CD4-positive, alpha-beta T cell treated with Interleukin-6 at 100 ng/mL for 8 hours (primary cell): ENCODE data around the gene SERINC3.
"Not testable (repeated sequence)": the region's sequence is repeated elsewhere in the genome, so short reads cannot be mapped to it uniquely, and the experiment has no call there.

Source experiments
- DNase-seq: peaks from one replicate; pipeline ENCODE4 v3.0.0-alpha.2; 2020; ENCODE audit warnings: mixed read lengths, low spot score

Gene SERINC3

DNA sequence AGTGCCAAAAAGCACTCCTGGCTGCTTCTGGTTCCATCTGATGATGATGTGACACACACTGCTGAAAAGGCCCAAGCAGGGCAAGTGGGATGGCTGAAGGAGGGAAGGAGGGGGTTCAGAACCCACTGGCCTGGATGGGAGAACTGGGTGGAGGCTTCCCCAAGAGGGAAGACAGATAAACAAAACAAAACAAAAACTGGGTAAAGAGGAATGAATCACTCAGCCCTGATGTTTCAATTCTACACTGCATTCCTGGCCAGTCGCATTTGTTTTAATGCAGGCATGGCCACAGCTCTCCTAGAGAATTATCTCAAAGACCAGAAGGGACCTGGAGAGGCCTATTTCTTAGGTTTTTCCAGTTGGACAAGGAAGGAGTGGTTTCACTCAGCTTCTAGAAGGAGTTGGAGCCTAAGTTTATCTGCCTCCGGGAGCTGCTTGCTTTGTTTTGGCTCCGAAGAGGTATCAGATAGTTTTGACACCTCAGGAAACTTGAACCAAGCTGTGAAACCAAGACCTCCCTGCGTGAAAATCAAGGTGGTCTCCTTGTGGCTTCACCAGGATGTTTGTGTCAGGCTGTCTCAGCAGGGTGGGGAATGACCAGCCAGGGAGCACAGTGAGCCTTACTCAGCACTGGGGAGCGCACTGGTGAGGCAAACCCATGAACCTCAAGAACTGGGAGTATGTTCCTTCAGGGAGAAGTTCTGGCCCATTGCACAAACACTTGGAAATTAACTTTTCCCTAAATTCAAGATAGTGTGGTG is 30.1 kb downstream of the SERINC3 start:
- no peak for DNase-seq

DNA sequence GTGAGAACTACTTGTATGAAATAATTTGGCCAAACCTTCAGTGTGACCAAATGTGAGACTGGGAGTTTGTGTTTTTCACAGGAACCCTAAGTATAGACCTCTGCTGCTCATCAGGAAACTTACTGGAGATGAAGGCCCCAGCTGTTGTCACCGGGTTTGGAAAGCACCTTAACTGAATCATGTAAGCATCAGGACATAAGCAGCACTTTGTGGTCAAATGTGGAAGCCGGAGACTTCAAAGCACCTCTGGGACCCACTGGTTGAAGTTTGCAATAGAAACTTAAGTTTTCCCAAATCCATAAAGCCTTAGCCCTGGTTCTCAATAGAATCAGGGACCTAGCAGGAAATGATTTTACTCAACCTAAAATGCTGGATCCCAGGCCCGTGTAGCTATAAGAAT is 31.9 kb downstream of the SERINC3 start:
- DNase-seq, result no peak

DNA sequence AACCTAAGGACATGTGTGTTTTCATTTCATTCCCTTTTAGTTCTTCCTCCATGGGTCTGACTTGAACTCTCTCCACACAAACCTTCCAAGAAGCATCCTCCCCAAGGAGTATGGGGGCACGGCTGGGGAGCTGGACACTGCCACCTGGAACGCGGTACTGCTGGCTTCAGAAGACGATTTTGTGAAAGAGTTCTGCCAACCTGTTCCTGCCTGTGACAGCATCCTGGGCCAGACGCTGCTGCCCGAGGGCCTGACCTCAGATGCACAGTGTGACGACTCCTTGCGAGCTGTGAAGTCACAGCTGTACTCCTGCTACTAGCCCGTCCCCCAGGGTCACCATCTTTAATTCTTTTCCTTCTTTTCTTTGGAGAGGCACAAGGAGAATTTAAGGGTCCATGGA is 32.6 kb downstream of the SERINC3 start:
- no peak for DNase-seq

DNA sequence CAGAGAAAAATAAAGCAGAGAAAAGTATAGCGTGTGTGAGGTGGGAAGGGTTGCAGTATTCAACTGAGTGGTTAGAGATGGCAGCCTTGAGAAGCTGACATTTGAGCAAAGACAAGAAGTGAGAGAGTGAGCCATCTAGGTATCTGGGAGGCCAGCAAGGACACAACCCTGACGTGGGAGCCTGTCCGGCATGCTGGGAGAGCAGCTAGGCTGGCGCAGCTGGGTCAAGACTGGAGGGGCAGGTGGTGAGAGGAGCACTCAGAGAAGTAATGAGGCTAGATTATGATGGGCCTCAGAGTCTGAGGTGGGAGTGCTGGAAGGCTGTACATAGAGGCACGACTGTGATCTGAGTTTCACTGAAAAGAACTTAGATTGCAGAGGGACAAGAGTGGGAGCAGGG is 33.3 kb downstream of the SERINC3 start:
- no peak for DNase-seq

DNA sequence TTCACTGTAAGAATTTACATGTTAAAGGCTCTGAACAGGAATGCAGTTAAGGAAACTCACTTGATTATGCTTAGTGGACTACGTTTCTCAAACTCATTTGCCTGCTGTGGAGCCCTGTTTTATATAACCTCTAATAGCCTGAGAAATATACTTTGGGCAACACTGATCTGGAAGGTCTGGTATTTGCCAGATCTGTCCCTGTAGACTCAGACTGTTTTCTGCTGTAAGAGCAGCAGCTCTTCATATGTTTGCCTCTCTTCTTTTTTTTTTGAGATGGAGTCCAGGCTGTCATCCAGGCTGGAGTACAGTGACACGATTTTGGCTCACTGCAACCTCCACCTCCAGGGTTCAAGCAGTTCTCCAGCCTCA is 36.1 kb downstream of the SERINC3 start:
- DNase-seq, result no peak

DNA sequence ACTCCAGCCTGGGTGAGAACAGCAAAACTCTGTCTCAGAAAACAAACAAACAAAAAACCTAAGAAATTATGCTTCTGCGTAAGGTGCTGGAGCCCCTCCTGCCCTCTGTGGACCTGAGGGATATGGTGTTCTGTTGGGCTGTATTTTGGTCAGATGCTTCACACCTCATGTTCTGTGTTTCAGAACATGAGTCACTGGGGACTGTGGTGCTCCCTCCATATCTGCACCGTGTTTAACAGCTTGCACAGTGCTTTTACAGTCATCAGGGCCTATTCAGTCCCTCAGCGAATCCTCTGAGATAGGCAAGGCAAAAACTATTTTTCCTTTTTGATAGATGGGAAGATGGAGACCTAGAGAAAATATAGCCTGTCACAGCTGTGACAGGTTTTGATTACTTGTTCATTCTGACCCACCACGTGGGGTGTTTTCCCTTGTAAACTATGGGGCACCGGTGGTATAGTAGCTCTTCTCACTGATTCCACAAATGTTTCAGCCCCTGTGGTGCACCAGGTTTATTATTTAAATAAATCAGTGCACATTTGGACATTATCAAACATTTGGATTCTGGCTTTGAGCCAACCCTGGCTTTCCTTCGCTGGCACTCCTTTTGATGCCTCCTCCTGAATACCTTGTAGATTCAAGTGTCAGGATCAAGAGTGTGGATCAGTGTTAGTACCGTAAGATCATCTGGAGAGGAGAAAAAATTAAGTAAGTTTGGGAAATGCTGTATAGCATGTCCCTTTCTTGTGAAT is 36.6 kb downstream of the SERINC3 start:
- DNase-seq, result no peak

DNA sequence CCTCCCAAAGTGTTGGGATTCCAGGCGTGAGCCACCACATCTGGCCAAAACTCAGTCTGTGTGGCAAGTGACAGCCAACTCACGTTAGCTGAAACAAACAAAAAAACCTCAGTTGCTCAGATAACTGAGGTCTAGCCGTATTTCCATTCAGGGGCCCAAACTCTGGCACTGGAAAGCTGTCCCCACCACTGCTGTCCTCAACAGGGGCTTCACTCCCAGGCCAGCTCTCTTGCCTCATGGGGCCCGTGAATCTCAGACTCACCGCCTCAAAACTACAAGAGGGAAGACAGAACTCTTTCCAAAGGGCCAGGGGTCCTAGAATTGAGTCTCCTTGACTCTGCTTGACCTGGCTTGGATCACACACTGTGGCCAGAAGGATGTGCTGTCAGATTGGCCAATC is 38.8 kb downstream of the SERINC3 start:
- no peak for DNase-seq

DNA sequence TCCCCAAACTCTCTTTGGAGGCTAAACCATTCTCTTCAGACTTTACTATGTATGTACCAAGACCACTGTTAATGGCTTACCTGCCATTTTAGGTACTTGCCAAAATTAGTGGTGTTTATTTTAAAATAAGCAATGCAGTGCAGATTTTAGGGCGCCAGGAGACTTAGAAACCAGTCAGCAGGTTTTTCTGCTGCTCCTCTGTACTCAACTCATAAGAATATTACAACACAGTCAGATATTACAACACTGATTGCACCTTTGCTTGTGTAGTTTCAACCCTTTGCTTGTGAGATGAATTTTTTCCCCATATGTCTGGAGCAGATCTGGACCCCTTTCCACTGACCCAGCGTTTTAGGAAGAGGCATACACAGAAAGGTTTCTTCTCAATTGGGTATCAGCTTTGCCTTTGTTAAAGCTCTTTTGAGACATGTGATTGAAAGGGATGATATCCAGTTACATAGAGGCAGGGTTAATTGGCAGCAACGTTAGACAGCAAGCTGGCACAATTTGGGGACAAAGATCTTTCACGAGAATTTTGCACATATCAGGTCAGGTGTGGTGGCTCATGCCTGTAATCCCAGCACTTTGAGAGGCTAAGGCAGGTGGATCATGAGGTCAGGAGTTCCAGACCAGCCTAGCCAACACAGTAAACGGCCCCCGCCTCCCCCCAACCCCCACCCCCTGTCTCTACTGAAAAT is 40.0 kb downstream of the SERINC3 start:
- DNase-seq, result no peak

DNA sequence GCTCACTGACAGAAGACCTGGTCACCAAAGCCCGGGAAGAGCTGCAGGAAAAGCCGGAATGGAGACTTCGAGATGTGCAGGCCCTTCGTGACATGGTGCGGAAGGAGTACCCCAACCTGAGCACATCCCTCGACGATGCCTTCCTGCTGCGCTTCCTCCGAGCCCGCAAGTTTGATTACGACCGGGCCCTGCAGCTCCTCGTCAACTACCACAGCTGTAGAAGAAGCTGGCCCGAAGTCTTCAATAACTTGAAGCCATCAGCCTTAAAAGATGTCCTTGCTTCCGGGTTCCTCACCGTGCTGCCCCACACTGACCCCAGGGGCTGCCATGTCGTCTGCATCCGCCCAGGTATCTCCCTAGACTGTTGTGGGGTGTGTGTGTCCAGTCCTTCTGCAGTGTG is 41.8 kb downstream of the SERINC3 start:
- no peak for DNase-seq

DNA sequence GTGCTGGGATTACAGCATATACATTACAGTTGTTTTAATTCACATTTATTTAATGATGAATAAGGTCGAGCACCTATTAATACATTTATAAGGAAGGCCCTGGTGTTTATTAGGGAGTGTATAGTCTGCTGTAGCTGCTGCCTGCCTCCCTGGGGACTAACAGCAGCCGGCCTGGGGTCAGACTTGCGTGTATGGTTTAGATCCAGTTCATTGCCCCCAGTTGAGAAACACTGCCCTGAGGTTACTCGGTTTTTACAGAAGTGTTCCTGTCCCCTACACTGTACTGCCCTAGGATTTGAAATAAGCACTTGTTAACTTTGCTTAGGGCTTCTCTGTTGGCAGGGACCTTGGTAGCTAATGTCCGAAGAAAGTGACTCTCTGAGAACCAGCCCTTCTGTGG is 42.2 kb downstream of the SERINC3 start:
- DNase-seq, result no peak

DNA sequence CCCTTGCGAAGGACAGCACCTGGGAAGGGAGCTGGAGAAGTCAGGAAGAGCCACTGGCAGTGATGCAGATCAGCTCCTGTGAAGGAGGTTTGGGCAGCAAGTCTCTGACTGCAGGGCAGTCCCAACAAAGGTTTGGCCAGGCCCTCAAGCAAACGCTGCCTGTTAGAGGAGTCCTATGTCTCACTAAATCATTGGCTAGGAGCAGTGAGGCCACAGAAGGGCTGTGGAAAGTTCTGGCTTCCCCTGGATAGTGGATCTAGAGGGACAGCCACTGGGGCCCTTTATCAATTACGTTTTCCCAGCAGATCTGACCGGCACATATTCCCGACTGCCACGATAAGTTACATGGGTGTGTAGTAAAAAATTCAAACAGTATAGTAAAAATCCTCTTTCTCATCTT is 43.7 kb downstream of the SERINC3 start:
- DNase-seq, result no peak

DNA sequence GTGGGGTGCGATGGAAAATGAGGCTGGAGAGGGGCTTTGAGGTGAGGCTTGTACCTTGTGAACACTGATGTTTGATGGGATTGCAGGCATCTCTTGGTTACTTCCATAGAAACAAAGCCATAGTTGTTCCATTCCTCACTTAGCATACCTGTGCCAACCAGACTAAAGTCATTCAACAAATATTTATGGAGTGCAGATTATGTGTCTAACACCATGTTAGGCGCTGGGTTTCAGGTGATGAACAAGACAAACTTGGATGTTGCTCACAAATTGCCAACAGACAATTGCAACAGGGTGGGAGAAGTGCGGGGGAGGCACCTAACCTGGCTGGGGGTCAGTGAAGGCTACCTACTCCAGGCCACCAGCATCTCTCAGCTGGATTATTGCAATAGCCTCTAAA is 44.7 kb downstream of the SERINC3 start:
- no peak for DNase-seq

DNA sequence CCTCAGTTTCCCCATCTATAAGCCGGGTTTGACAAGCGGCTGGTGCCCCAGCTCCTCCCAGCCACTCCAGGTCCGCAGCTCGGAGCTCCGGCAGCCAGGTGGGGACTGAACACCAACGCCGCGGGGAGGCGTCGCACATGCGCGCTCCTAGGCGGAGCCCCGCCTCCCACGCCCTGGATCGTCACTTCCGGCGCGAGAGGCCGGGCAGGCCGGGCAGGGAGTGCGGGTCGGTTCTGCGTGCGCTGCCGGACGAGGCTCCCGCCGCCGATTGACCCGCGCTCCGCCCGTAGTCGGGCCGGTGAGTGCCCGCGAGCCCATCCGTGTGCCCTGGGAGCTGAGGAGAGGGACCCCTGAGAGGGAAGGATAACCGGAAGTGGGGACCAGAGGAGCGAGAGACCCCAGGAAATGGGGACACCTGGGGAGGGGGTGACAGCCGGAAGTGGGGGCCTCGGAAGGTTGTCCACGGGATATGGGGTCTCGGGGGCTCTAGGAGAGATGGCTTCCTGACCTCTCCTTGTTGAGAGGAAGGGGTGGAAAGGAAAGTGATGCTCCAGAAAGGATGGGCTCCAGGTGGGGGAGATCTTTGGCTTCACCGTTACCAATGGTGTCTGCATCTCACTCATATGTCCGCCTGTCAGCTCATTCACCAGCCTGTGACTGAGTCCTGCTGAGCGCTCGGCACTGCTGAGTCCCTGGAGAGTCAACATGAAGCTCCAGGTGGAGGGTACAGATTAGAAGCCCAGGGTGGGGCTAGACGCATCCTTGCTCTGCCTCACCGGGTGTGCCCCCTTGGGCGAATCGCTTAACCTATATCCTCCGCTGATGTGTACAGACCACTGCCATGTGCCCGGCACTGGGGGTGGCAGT is 45.9 kb downstream of the SERINC3 start, which contains the start of gene TTPAL:
Gene TTPAL (plus strand): TSS at position 181 of the 867 bp plus-strand sequence. CDS start 4,126 bp downstream, outside the sequence.
- peak; percentile 87 for DNase-seq

DNA sequence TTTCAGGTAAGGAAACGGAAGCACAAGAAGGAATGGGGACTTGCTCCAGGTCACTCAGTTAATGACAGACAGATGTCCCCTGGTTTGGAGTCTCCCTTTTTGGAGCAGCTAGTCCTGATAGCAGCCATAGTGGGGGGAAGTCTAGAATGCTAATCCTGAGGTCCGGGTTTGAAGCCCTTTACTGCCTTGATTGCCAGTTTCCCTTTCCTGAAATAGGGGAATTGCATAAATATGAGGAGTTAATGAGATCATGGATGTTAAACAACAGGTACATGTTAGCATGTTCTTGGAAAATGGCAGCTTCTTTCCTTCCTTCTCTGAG is 46.5 kb downstream of the SERINC3 start:
- no peak for DNase-seq

DNA sequence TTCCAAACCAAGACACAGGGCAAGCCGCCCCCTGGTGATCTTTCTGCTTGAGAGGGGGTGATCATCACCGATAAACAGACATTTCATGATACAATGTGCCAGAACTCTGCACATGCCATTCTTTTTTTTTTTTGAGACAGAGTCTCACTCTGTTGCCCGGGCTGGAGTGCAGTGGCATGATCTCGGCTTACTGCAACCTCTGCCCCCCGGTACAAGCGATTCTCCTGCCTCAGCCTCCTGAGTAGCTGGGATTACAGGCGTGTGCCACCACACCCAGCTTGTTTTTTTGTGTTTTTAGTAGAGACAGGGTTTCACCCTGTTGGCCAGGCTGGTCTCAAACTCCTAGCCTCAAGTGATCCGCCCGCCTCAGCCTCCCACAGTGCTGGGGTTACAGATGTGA is 49.6 kb downstream of the SERINC3 start:
- not testable (repeated sequence) for DNase-seq

DNA sequence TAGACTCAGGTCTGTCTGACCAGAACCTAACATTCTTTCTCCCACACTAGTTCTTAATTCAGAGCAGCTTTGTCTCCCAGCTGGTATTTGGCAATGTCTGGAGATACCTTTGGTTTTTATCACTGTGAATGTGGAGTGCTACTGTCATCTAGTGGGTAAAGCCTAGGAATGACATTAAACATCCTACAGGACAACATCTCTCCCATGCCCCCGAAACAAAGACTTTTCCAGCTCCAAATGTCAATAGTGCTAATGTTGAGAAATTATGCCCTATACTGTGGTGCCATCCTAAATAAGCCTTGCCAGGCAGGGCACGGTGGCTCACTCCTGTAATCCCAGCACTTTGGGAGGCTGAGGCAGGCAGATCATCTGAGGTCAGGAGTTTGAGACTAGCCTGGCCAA is 50.4 kb downstream of the SERINC3 start:
- DNase-seq, result no peak

DNA sequence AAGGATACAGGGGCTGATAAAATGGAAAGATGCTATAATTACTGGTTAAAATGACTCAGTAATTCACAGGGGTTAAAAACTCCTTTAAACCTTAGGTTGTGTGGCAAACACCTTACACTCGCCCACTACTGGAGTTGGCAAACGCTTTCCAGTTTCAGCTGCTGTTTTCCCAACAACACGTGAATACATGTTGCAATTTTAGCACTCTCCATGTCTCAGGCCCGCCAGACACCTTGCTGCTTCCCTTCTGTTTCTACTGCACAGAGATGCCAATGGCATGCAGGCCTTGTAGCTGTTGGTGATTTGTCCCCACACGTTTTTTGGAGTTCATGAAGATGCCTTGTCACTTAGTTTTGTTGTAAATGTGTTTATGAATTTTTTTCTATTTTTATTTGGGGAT is 51.5 kb downstream of the SERINC3 start:
- DNase-seq, result no peak

DNA sequence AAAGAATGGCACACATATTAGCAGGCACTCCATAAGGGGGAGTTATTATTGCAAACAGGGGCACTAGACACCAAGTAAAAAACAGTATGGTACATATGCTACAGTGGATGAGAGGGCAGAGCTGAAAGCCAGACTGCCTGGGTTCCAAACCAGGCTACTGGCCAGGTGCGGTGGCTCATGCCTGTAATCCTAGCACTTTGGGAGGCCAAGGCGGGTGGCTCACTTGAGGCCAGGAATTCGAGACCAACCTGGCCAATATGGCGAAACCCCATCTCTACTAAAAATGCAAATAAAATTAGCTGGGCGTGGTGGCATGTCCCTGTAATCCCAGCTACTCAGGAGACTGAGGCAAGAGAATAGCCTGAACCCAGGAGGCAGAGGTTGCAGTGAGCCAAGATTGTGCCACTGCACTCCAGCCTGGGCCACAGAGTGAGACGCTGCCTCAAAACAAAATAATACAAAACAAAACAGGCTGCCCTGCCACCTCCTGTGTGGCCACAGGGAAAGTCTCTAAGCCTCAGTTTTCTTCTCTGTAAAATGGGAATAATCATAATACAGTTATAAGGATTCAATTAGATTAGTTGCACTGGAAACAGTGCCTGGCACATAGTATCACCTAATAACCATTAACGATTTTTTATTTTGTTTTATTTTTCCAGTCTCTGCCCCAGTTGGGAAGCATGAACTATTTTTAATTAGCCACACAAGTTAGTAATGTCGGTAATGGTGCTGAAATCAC is 53.7 kb downstream of the SERINC3 start:
- no peak for DNase-seq

DNA sequence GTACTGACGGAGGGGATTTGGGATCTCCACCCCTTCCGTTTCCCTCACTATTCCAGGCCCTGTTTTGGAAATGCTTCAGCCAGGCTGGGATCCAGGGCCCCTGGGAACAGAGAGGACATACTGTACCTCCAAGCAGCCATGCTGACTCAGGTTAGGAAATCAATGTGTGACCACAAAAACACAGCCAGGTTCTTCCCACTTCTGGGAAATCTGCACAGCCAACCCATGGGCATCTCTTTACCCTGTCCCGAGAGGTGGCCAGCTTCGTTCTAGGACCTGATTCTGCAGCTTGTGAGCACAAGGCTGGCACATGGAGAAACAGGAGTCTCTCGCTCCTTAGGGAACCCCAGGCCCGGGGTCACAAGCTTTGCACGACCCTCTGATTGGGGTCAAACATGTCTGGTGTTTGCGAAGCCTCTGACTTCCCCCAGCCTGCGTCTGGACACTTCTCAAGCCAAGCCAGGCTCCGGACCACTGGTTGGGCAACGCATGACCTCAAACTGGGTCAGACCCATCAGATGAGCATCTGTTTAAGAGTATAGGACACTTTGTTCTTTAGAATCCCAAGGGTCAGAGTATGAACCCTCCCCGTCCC is 54.5 kb downstream of the SERINC3 start:
- DNase-seq, result no peak

DNA sequence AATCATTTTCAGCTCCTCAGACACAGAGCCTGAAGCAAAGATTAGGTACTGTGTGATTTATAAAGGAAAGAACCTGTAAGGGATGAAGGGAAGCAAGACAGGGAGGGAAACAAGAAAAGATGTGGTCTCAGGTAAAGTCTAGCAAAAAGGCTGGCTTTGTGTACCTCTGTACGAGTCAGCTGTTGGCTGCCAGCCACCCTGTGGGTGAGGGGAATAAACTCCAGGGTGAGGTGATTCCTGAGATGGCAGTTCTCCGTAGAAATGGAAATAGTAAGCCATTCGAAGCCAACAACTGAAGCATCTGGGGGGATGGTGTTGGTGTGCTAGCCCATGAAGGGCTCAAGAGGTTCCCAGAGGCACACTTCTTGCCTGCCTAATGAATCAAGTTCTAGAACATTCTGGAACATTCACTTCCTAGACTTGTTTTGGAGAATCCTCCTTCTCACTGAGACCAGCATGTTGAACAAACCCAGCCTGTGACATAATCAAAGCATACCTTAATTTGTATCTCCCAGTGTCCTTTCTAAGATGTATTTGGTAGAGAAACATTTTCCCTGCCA is 56.8 kb downstream of the SERINC3 start:
- DNase-seq, result no peak

DNA sequence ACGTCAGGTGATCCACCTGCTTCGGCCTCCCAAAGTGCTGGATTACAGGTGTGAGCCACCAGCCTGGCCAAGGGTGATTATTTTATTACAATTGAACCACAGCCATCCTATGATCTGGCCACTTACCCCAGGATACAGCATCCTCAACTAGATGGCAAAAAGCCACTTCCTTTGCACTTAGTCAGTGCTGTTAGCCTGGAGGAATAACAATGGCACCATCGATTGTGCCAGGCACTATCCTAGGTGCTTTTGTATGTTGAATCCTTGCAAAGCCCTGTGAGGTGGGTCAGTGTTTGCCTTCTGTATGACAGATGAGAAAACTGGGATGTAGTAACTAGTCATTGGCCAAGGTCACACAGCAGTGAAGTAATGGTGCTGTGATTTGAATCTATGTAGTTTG is 57.4 kb downstream of the SERINC3 start:
- DNase-seq, result no peak
